Endothelial cell of umbilical vein (primary cell): ENCODE results near the gene PMFBP1. TPM values are rescaled to one million over a fixed set of nuclear protein-coding genes. Genes with fewer than 3 reads are reported as not detected.

ENCODE experiments used
- BruUV-seq: library from RNA; stranded (reverse); fragments of 400-500 nt; replicated peaks from 2 replicates; lab custom pipeline; 2021; lab: Mats Ljungman, UMichigan
- CTCF ChIA-PET: fragments of 300-600, 350-600 bp; sonication (Branson Sonifier 250); formaldehyde crosslinking; loops from one replicate; lab custom pipeline; 2021; ENCODE audit warnings: antibody characterized with exemption, inconsistent platforms; lab: Charles Lee
- POLR2A ChIA-PET: fragments of 300-600, 350-600 bp; sonication (Branson Sonifier 250); formaldehyde crosslinking; loops from one replicate; lab custom pipeline; 2021; ENCODE audit warnings: antibody characterized with exemption, inconsistent platforms; lab: Charles Lee
- DNase-seq: peaks from one replicate; pipeline ENCODE4 v3.0.0-alpha.2; 2011; ENCODE audit warnings: low read depth, low spot score
- FAIRE-seq: peaks from 2 replicates; lab custom pipeline; 2011; peaks lifted over from hg19 to GRCh38; lab: Jason Lieb, UNC
- H2AFZ ChIP-seq: 2 replicates; pipeline ENCODE4 v1.6.0; 2012; ENCODE audit warnings: low read depth, low read length, control low read depth, inconsistent platforms
- H3K27ac ChIP-seq: 2 replicates; pipeline ENCODE4 v1.5.1; 2011; ENCODE audit warnings: low read depth, mild to moderate bottlenecking, control low read depth, low read length, moderate library complexity; ENCODE audit not compliant: insufficient read depth
- H3K27me3 ChIP-seq, 2 experiments: 2 replicates each; pipeline versions ENCODE4 v1.6.0 to v1.6.1; 2011; ENCODE audit warnings: low read length in 2 of 2, mixed read lengths in 1 of 2; ENCODE audit not compliant: control insufficient read depth in 2 of 2, insufficient read depth in 2 of 2
- H3K36me3 ChIP-seq, 2 experiments: 2 replicates in 1 of 2; 3 replicates in 1 of 2; pipeline ENCODE4 v1.5.1; 2011; ENCODE audit warnings: low read length in 2 of 2, mild to moderate bottlenecking in 1 of 2, moderate library complexity in 1 of 2; ENCODE audit not compliant: control insufficient read depth in 2 of 2, insufficient read depth in 2 of 2; ENCODE audit errors: extremely low read depth in 1 of 2
- H3K4me1 ChIP-seq: 3 replicates; pipeline ENCODE4 v1.5.1; 2011; ENCODE audit warnings: mild to moderate bottlenecking, low read length; ENCODE audit not compliant: control insufficient read depth, insufficient read depth; ENCODE audit errors: extremely low read depth
- H3K4me2 ChIP-seq: 2 replicates; pipeline ENCODE4 v1.6.1; 2011; ENCODE audit warnings: low read length, control low read depth, mixed read lengths; ENCODE audit not compliant: insufficient read depth
- H3K4me3 ChIP-seq, 3 experiments: fragments of 200-600 bp in 1 of 3; sonication (generic), shearing (Covaris generic) in 1 of 3; replicated peaks in 1 of 3; 2 replicates each; pipeline ENCODE4 v1.5.1; 2011 to 2016; ENCODE audit warnings: control low read depth in 3 of 3, low read length in 3 of 3, mild to moderate bottlenecking in 2 of 3, inconsistent platforms in 1 of 3, low read depth in 1 of 3, moderate library complexity in 1 of 3; ENCODE audit not compliant: insufficient read depth in 1 of 3
- H3K79me2 ChIP-seq: 2 replicates; pipeline ENCODE4 v1.6.0; 2012; ENCODE audit warnings: low read length, inconsistent platforms; ENCODE audit not compliant: control insufficient read depth, insufficient read depth
- H3K9ac ChIP-seq: replicated peaks from 2 replicates; pipeline ENCODE3; 2011; ENCODE audit warnings: low read length, control low read depth; ENCODE audit not compliant: insufficient read depth; ENCODE audit errors: extremely low read depth
- H3K9me1 ChIP-seq: replicated peaks from 3 replicates; pipeline ENCODE4 v1.6.0; 2011; ENCODE audit warnings: mild to moderate bottlenecking, low read length; ENCODE audit not compliant: control insufficient read depth, insufficient read depth; ENCODE audit errors: extremely low read depth
- H3K9me3 ChIP-seq: replicated peaks from 2 replicates; pipeline ENCODE4 v1.5.1; 2012; ENCODE audit warnings: low read length, inconsistent platforms; ENCODE audit not compliant: control insufficient read depth, insufficient read depth
- H4K20me1 ChIP-seq: replicated peaks from 2 replicates; pipeline ENCODE3; 2011; ENCODE audit warnings: mild to moderate bottlenecking, low read length; ENCODE audit not compliant: control insufficient read depth, insufficient read depth; ENCODE audit errors: extremely low read depth
- EZH2 ChIP-seq: IDR thresholded peaks from 2 replicates; pipeline ENCODE4 v1.6.1; 2012; ENCODE audit warnings: borderline replicate concordance, low read depth, mild to moderate bottlenecking, moderate library complexity, low read length, inconsistent platforms; ENCODE audit not compliant: severe bottlenecking
- FOS ChIP-seq: IDR thresholded peaks from 2 replicates; pipeline ENCODE4 v1.6.1; 2011; ENCODE audit warnings: mild to moderate bottlenecking, low read length, moderate library complexity, borderline replicate concordance; ENCODE audit not compliant: insufficient read depth
- GATA2 ChIP-seq: IDR thresholded peaks from 2 replicates; pipeline ENCODE4 v1.7.0; 2011; ENCODE audit warnings: low read depth, mild to moderate bottlenecking, moderate library complexity, mixed read lengths, low read length; ENCODE audit not compliant: insufficient read length, insufficient read depth
- JUN ChIP-seq: IDR thresholded peaks from 2 replicates; pipeline ENCODE4 v1.6.1; 2011; ENCODE audit warnings: borderline replicate concordance, low read depth; ENCODE audit not compliant: insufficient read length, insufficient read depth
- MYC ChIP-seq: IDR thresholded peaks from one replicate; pipeline ENCODE4 v1.6.1; 2011; ENCODE audit warnings: mild to moderate bottlenecking, low read depth, low read length
- POLR2AphosphoS5 ChIP-seq: IDR thresholded peaks from 2 replicates; pipeline ENCODE4 v1.6.1; 2012; ENCODE audit warnings: low read depth, mild to moderate bottlenecking, control low read depth, low read length, moderate library complexity; ENCODE audit not compliant: insufficient read depth
- dilution Hi-C: fragments of 300-500 bp; cut with MboI; formaldehyde crosslinking; loops from one replicate; pipeline ENCODE4 v1.15.0; 2019; ENCODE audit warnings: low sequenced_read_pairs; ENCODE audit not compliant: extremely low pct_ligation_motif_present
- intact Hi-C: fragments of 100-400 bp; cut with micrococcal nuclease; formaldehyde crosslinking; loops from one replicate; pipeline ENCODE4 v1.10.0; 2022
- polyA plus RNA-seq, 4 experiments: library from polyadenylated mRNA; depleted of rRNA in 3 of 4; stranded (reverse) in 3 of 4; unstranded in 1 of 4; fragments of >200 nt; gene quantifications; 2 replicates each; pipeline versions ENCODE4 v1.2.1 to v1.2.3, GENCODE V29; 2011 to 2012; ENCODE audit warnings: missing spikeins in 1 of 4
- total RNA-seq: library from RNA; stranded (reverse); gene quantifications from 2 replicates; pipeline ENCODE4 v1.2.3, GENCODE V29; 2021
- TF ChIP-seq, protein P1 (sequence below), 2 donors: IDR thresholded peaks; 1 replicate in 1 of 2; 2 replicates in 1 of 2; pipeline ENCODE4 v1.5.1; 2011; ENCODE audit warnings: low read length in 2 of 2, mild to moderate bottlenecking in 2 of 2, moderate library complexity in 2 of 2, control low read depth in 1 of 2, inconsistent platforms in 1 of 2, low read depth in 1 of 2; ENCODE audit not compliant: insufficient read depth in 1 of 2; ENCODE audit errors: extremely low read depth in 1 of 2

Gene PMFBP1
- total and polyA plus RNA-seq, 2 donors (not counting 3 experiments of a cell fraction or from before 2014, with no cell fraction given): 0.12 to 0.42 TPM

DNA sequence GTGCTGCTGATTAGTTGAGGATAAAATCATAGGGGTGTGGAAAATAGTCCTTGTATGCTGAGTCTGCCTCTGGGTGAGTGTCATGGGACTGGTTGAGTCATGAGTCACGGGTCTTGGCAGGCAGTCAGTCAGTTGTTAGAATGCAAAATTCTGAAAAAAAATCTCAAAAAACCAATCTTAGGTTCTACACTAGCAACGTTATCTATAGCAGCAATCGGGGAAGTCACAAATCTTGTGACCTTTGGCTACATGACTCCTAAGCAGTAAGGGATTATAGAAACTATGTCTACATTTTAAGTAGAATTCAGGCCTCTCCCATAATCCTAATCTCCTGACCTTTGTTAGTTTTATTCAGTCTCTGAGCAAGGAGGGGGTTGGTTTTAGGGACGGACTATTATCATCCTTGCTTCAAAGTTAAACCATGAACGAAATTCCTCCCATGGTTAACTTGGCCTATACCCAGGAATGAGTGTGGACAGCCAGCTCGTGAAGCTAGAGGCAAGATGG is 18.0 kb upstream of the PMFBP1 start:
- Histone ChIP-seq H3K36me3 (no peaks in the 10 kb centered on the region), H3K9ac (no peak overlapping the region), H3K9me3 (no peaks in the 10 kb centered on the region), H4K20me1 (no peaks in the 10 kb centered on the region), H3K79me2 (no peaks in the 10 kb centered on the region), H3K4me1 (no peaks in the 10 kb centered on the region), H3K9me1 (no peaks in the 10 kb centered on the region), H2AFZ (no peak overlapping the region), H3K27me3 (no peaks in the 10 kb centered on the region), H3K4me3 (no peak overlapping the region), H3K27ac (no peak overlapping the region), H3K4me2 (no peak overlapping the region)
- DNase-seq (peak; percentile 32), FAIRE-seq (no peak)
- intact Hi-C loops (no loop called here), dilution Hi-C loops (no loop called here)
- TF ChIP-seq JUN (peak; percentile 34), POLR2AphosphoS5 (no peak), EZH2 (no peak), FOS (peak; percentile 56), GATA2 (no peak), MYC (no peak)
- TF ChIP-seq, protein P1, sequence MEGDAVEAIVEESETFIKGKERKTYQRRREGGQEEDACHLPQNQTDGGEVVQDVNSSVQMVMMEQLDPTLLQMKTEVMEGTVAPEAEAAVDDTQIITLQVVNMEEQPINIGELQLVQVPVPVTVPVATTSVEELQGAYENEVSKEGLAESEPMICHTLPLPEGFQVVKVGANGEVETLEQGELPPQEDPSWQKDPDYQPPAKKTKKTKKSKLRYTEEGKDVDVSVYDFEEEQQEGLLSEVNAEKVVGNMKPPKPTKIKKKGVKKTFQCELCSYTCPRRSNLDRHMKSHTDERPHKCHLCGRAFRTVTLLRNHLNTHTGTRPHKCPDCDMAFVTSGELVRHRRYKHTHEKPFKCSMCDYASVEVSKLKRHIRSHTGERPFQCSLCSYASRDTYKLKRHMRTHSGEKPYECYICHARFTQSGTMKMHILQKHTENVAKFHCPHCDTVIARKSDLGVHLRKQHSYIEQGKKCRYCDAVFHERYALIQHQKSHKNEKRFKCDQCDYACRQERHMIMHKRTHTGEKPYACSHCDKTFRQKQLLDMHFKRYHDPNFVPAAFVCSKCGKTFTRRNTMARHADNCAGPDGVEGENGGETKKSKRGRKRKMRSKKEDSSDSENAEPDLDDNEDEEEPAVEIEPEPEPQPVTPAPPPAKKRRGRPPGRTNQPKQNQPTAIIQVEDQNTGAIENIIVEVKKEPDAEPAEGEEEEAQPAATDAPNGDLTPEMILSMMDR (IDR thresholded peaks at IDR 0.05; ENCODE audit: extremely low read depth in 1 of 2, insufficient read depth in 1 of 2, low read depth in 1 of 2, low read length in 2 of 2): no peak
- ChIA-PET POLR2A (no interaction called here), CTCF (interaction anchor here (1.7 kb wide), 1 partner anchor 18 kb away, joined by 5 read pairs; the partner anchor contains the start of gene PMFBP1)
- no TSS peak for BruUV-seq
